Fibroblast of skin of left biceps (primary cell): ENCODE data around the gene PRRG2.
A peak's percentile ranks its signal among the peaks of the same experiment; 100 is the strongest.

Experiments
- DNase-seq, 2 experiments: peaks; one replicate each; pipeline ENCODE4 v3.0.0-alpha.2; 2013; ENCODE audit warnings: low read depth in 2 of 2

PRRG2 gene

GRCh38 chr19:49581007-49581508, at the start of gene PRRG2:
PRRG2 (plus strand) TSS chr19:49581316; CDS start chr19:49583220, 1,904 bp downstream.
- no peak for DNase-seq

- no peak for DNase-seq
Observed at GRCh38 chr19:49533551-49534488, 47.3 kb upstream of the PRRG2 start.

GRCh38 chr19:49534632-49535385, 46.3 kb upstream of the PRRG2 start:
- no peak for DNase-seq

- no peak for DNase-seq
Observed at GRCh38 chr19:49536921-49537462, 44.1 kb upstream of the PRRG2 start.

- no peak for DNase-seq
Observed at GRCh38 chr19:49538643-49539042, 42.5 kb upstream of the PRRG2 start.

- no peak for DNase-seq
Observed at GRCh38 chr19:49539192-49539952, 41.7 kb upstream of the PRRG2 start.

- DNase-seq, result no peak
Observed at GRCh38 chr19:49541914-49542313, 39.2 kb upstream of the PRRG2 start.

GRCh38 chr19:49542446-49542845, 38.7 kb upstream of the PRRG2 start:
- no peak for DNase-seq

- DNase-seq, result no peak
Observed at GRCh38 chr19:49543032-49543431, 38.1 kb upstream of the PRRG2 start.

- no peak for DNase-seq
Observed at GRCh38 chr19:49544154-49544553, 37.0 kb upstream of the PRRG2 start.

GRCh38 chr19:49546825-49547565, 34.1 kb upstream of the PRRG2 start:
- DNase-seq, result peak; percentile 66

- DNase-seq, result no peak
Observed at GRCh38 chr19:49549045-49549444, 32.1 kb upstream of the PRRG2 start.

GRCh38 chr19:49551531-49551930, 29.6 kb upstream of the PRRG2 start:
- DNase-seq, result no peak

- no peak for DNase-seq
Observed at GRCh38 chr19:49552749-49553148, 28.4 kb upstream of the PRRG2 start.

- no peak for DNase-seq
Observed at GRCh38 chr19:49553451-49554271, 27.5 kb upstream of the PRRG2 start.

GRCh38 chr19:49554701-49555181, 26.4 kb upstream of the PRRG2 start:
- no peak for DNase-seq

GRCh38 chr19:49555600-49556411, 25.3 kb upstream of the PRRG2 start:
- no peak for DNase-seq

GRCh38 chr19:49556412-49557398, 24.4 kb upstream of the PRRG2 start:
- no peak for DNase-seq
